Measurements from ENCODE around the gene FRMD4B.

Gene FRMD4B

GRCh38 chr3:69403454-69403853 lies 17.6 kb upstream of the FRMD4B start:
- no peak for DNase-seq

GRCh38 chr3:69400683-69401082 lies 14.8 kb upstream of the FRMD4B start:
- no peak for DNase-seq

- DNase-seq = no peak
Observed at GRCh38 chr3:69392850-69393249, 7.0 kb upstream of the FRMD4B start.

- DNase-seq = no peak
Observed at GRCh38 chr3:69392415-69392814, 6.5 kb upstream of the FRMD4B start.

GRCh38 chr3:69391554-69391953 lies 5.7 kb upstream of the FRMD4B start:
- no peak for DNase-seq

GRCh38 chr3:69390771-69391170 lies 4.9 kb upstream of the FRMD4B start:
- no peak for DNase-seq

- no peak for DNase-seq
Observed at GRCh38 chr3:69389520-69390248, 3.8 kb upstream of the FRMD4B start.

GRCh38 chr3:69388241-69388640 lies 2.4 kb upstream of the FRMD4B start:
- DNase-seq = no peak

GRCh38 chr3:69386556-69387385 lies 883 bp upstream of the FRMD4B start:
- DNase-seq = no peak

GRCh38 chr3:69385123-69385722 lies 665 bp downstream of the FRMD4B start:
- no peak for DNase-seq

- DNase-seq = no peak
Observed at GRCh38 chr3:69384326-69384725, 1.6 kb downstream of the FRMD4B start.

- no peak for DNase-seq
Observed at GRCh38 chr3:69379661-69380060, 6.2 kb downstream of the FRMD4B start.

- no peak for DNase-seq
Observed at GRCh38 chr3:69378112-69378802, 7.6 kb downstream of the FRMD4B start.

- DNase-seq = no peak
Observed at GRCh38 chr3:69377262-69377661, 8.6 kb downstream of the FRMD4B start.

GRCh38 chr3:69376731-69377130 lies 9.2 kb downstream of the FRMD4B start:
- DNase-seq = no peak

- no peak for DNase-seq
Observed at GRCh38 chr3:69371816-69372215, 14.1 kb downstream of the FRMD4B start.

- DNase-seq = no peak
Observed at GRCh38 chr3:69370901-69371301, 15.0 kb downstream of the FRMD4B start.

GRCh38 chr3:69370156-69370883 lies 15.6 kb downstream of the FRMD4B start:
- DNase-seq = no peak

GRCh38 chr3:69368129-69368741 lies 17.7 kb downstream of the FRMD4B start:
- no peak for DNase-seq

GRCh38 chr3:69367586-69367985 lies 18.3 kb downstream of the FRMD4B start:
- DNase-seq = no peak

- no peak for DNase-seq
Observed at GRCh38 chr3:69364354-69364753, 21.5 kb downstream of the FRMD4B start.

- DNase-seq = no peak
Observed at GRCh38 chr3:69360690-69361089, 25.2 kb downstream of the FRMD4B start.

Measured in NCI-H446 (cell line).